Suprapubic skin (tissue), 4 donors: Measurements from ENCODE around the gene UBQLN3. TPM values are rescaled to one million over a fixed set of nuclear protein-coding genes. Genes with fewer than 3 reads are reported as not detected.

Experiments used
- DNase-seq, 2 donors: peaks; one replicate each; pipeline ENCODE4 v3.0.0-alpha.2; 2019; ENCODE audit warnings: low spot score in 2 of 2
- H3K27ac ChIP-seq: fragments of 200-600 bp; sonication (generic); one replicate; pipeline ENCODE4 v1.5.1; 2019
- H3K27me3 ChIP-seq: fragments of 200-600 bp; sonication (generic); one replicate; pipeline ENCODE4 v1.5.1; 2019
- H3K36me3 ChIP-seq: fragments of 200-600 bp; sonication (generic); one replicate; pipeline ENCODE4 v1.5.1; 2019
- H3K4me1 ChIP-seq: fragments of 200-600 bp; sonication (generic); one replicate; pipeline ENCODE4 v1.5.1; 2019
- H3K4me3 ChIP-seq: fragments of 200-600 bp; sonication (generic); one replicate; pipeline ENCODE4 v1.5.1; 2019; ENCODE audit warnings: mild to moderate bottlenecking
- H3K9me3 ChIP-seq: fragments of 200-600 bp; sonication (generic); one replicate; pipeline ENCODE4 v1.5.1; 2019
- CTCF ChIP-seq, 2 donors: fragments of 200-600 bp in 1 of 2; fragments of 450-650 bp in 1 of 2; sonication (generic) in 1 of 2; IDR thresholded peaks; one replicate each; pipeline ENCODE4 v1.5.1; 2016 to 2019; ENCODE audit warnings: antibody characterized with exemption in 2 of 2, mild to moderate bottlenecking in 1 of 2, moderate library complexity in 1 of 2
- EP300 ChIP-seq: sonication (generic); formaldehyde crosslinking; IDR thresholded peaks from one replicate; pipeline ENCODE4 v1.6.1; 2017; ENCODE audit warnings: antibody characterized with exemption
- POLR2A ChIP-seq, 2 donors: fragments of 450-650 bp; IDR thresholded peaks; one replicate each; pipeline ENCODE4 v1.6.1; 2017; ENCODE audit warnings: antibody characterized with exemption in 2 of 2, mild to moderate bottlenecking in 2 of 2, moderate library complexity in 2 of 2
- POLR2AphosphoS5 ChIP-seq, 3 donors: sonication (generic); formaldehyde crosslinking; IDR thresholded peaks; one replicate each; pipeline ENCODE4 v1.6.1; 2017; ENCODE audit warnings: antibody characterized with exemption in 3 of 3
- WGBS: methylation state at CpG from one replicate; pipeline ENCODE4 v1.1.5; 2018; 5-methylcytosine and 5-hydroxymethylcytosine counted together
- total RNA-seq, 4 donors: library from RNA; depleted of rRNA; stranded (reverse); fragments of >200 nt; gene quantifications; one replicate each; pipeline ENCODE4 v1.1.0, GENCODE V29; 2016

Gene UBQLN3
- total RNA-seq, 4 donors from 2014 or later = 0.56 TPM; not detected in 3

- no peaks in the 10 kb centered on the region for H3K36me3 ChIP-seq
- H3K27me3 ChIP-seq = no peaks in the 10 kb centered on the region
- DNase-seq = no peak
- no peaks in the 10 kb centered on the region for H3K9me3 ChIP-seq
- no peak overlapping the region for H3K4me3 ChIP-seq
- H3K27ac ChIP-seq = no peak overlapping the region
- WGBS = 93% methylated on average over 2 of the region's 2 CpGs
- H3K4me1 ChIP-seq = no peaks in the 10 kb centered on the region
- TF ChIP-seq CTCF (IDR thresholded peaks at IDR 0.05) (no peak), POLR2A (IDR thresholded peaks at IDR 0.05) (no peak), POLR2AphosphoS5 (IDR thresholded peaks at IDR 0.05) (no peak), EP300 (no peak)
These were observed 12.6 kb upstream of the UBQLN3 start for GRCh38 chr11:5522308-5522707.

- TF ChIP-seq POLR2AphosphoS5 (IDR thresholded peaks at IDR 0.05) = no peak
- no peak for TF ChIP-seq EP300
- TF ChIP-seq CTCF (IDR thresholded peaks at IDR 0.05) = no peak
- TF ChIP-seq POLR2A (IDR thresholded peaks at IDR 0.05) = no peak
- WGBS = 94% methylated on average over 4 of the region's 4 CpGs
These were observed 11.8 kb upstream of the UBQLN3 start for GRCh38 chr11:5521540-5521939.

GRCh38 chr11:5516599-5516998, 6.8 kb upstream of the UBQLN3 start, which contains the start of gene UBQLNL:
UBQLNL (minus strand) TSS chr11:5516699; CDS start chr11:5516441, 258 bp downstream.
- Histone ChIP-seq H3K9me3 (no peaks in the 10 kb centered on the region), H3K27me3 (no peaks in the 10 kb centered on the region), H3K36me3 (no peaks in the 10 kb centered on the region), H3K4me3 (no peak within 1 kb of the TSS), H3K4me1 (no peaks in the 10 kb centered on the region), H3K27ac (no peak within 1 kb of the TSS)
- WGBS = 89% methylated on average over 2 of the region's 2 CpGs
- DNase-seq = no peak
- TF ChIP-seq CTCF (IDR thresholded peaks at IDR 0.05) (no peak), POLR2AphosphoS5 (IDR thresholded peaks at IDR 0.05) (no peak), POLR2A (IDR thresholded peaks at IDR 0.05) (no peak), EP300 (no peak)

More at GRCh38 chr11:5521540-5521939, 11.8 kb upstream of the UBQLN3 start:
- no peak for DNase-seq
- Histone ChIP-seq H3K36me3 (no peaks in the 10 kb centered on the region), H3K9me3 (no peaks in the 10 kb centered on the region), H3K4me3 (no peak overlapping the region), H3K27me3 (no peaks in the 10 kb centered on the region), H3K4me1 (no peaks in the 10 kb centered on the region), H3K27ac (no peak overlapping the region)

DNA sequence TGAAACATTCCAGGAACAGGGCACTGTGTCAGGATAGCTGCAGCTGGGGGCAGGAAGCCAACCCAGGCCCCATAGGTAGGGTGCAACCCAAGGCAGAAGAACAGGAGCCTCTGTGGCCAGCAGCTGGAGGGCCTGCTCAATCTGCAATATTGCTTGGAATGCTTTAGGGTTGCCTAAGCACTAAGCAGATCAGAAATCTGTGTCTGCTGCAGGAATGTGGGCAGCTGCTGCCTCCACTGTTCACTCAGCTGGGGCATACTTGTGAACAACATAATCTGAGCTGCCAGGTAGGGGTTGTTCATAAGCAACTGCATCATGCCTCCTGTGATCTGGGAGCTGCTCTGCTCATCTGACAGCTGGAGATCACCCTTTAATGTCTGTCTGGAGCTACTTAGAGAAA, 5.1 kb upstream of the UBQLN3 start:
- Histone ChIP-seq H3K4me3 (no peak overlapping the region), H3K27ac (no peak overlapping the region), H3K4me1 (no peaks in the 10 kb centered on the region), H3K36me3 (no peaks in the 10 kb centered on the region), H3K27me3 (no peaks in the 10 kb centered on the region), H3K9me3 (no peaks in the 10 kb centered on the region)
- DNase-seq = no peak
- TF ChIP-seq EP300 (no peak), POLR2AphosphoS5 (IDR thresholded peaks at IDR 0.05) (no peak), CTCF (IDR thresholded peaks at IDR 0.05) (no peak), POLR2A (IDR thresholded peaks at IDR 0.05) (no peak)

DNA sequence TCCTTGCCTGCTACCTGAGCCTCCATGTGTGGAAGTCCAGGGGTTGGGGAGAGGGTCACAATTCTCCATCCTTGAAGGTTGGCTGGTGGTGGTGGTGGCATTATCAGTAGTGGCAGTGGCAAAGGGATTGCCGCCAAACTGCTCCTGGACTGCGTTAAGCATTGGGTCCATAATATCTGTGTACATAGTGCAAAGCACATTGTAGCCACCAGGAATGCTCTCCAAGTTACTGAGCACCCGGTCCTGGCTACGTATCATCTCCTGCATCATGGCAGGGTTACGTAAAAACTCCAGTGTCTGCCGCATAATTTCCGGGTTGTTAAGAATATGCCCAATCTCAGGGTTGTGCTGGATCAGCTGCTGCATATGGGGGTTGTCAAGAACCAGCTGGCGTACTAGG, 1.2 kb downstream of the UBQLN3 start:
- Histone ChIP-seq H3K27me3 (no peaks in the 10 kb centered on the region), H3K27ac (no peak overlapping the region), H3K36me3 (no peaks in the 10 kb centered on the region), H3K9me3 (no peaks in the 10 kb centered on the region), H3K4me3 (no peak overlapping the region), H3K4me1 (no peaks in the 10 kb centered on the region)
- WGBS = 89% methylated on average over 6 of the region's 8 CpGs
- DNase-seq = no peak
- TF ChIP-seq EP300 (no peak), CTCF (IDR thresholded peaks at IDR 0.05) (no peak), POLR2AphosphoS5 (IDR thresholded peaks at IDR 0.05) (no peak), POLR2A (IDR thresholded peaks at IDR 0.05) (no peak)
